Motor neuron (in vitro differentiated cells): ENCODE results near the gene ZNF530. TPM values are rescaled to one million over a fixed set of nuclear protein-coding genes. Genes with fewer than 3 reads are reported as not detected.
A peak's percentile ranks its signal among the peaks of the same experiment; 100 is the strongest.

Experiments used
- ATAC-seq, 8 experiments: fragments of 200-7000 bp; cut with Tn5 transposase; replicated peaks in 6 of 8; 2 replicates each; pipeline ENCODE4 v1.8.0; 2021; ENCODE audit warnings: mild to moderate bottlenecking in 8 of 8, moderate library complexity in 8 of 8
- H3K27ac ChIP-seq, 2 donors: fragments of 250-450 bp; sonication (Bioruptor Pico); 2 replicates each; pipeline ENCODE4 v1.9.0; 2021; ENCODE audit warnings: antibody characterized with exemption in 2 of 2, mild to moderate bottlenecking in 2 of 2, moderate library complexity in 1 of 2
- H3K4me1 ChIP-seq, 2 donors: fragments of 250-450 bp; sonication (Bioruptor Pico); replicated peaks in 1 of 2; 2 replicates each; pipeline ENCODE4 v1.6.1; 2021; ENCODE audit warnings: antibody characterized with exemption in 2 of 2, mild to moderate bottlenecking in 2 of 2, moderate library complexity in 1 of 2
- H3K4me3 ChIP-seq, 5 donors: fragments of 250-450 bp; sonication (Bioruptor Pico); 2 replicates each; pipeline ENCODE4 v1.9.0; 2021; ENCODE audit warnings: antibody characterized with exemption in 5 of 5, mild to moderate bottlenecking in 5 of 5, moderate library complexity in 4 of 5
- WGBS, 10 experiments: fragments of 450-650 bp; shearing (Covaris generic); methylation state at CpG; one replicate each; pipeline ENCODE4 v1.0.0; 2022; 5-methylcytosine and 5-hydroxymethylcytosine counted together
- in situ Hi-C, 9 experiments: fragments of 400-800 bp; cut with MboI; loops; one replicate each; pipeline ENCODE4 v1.15.0; 2021; ENCODE audit warnings: low sequenced_read_pairs in 9 of 9, low pct_unique_long_range_greater_than_20kb in 2 of 9; ENCODE audit not compliant: unreplicated experiment in 9 of 9
- total RNA-seq, 8 experiments: library from RNA; unstranded; fragments of 300-600 nt; gene quantifications; 2 replicates each; pipeline versions ENCODE4 v1.2.3 to v1.2.4, GENCODE V29; 2022

Gene ZNF530
- 1 to 10 TPM; 2.4 to 6.6 (median 3.5) TPM for total RNA-seq

- ATAC-seq: peak; percentile 99 to 100 (median 100)
- H3K4me1 ChIP-seq: peaks cover 5 to 8% of the 10 kb centered on the region in 2 donors
- peak within 1 kb of the TSS; percentile 2 to 48 for H3K27ac ChIP-seq
- in situ Hi-C loops: no loop called here
- peak within 1 kb of the TSS; percentile 54 to 97 (median 78) for H3K4me3 ChIP-seq
- WGBS, 10 experiments: 0 to 8% (median 0%) methylated on average over 2 to 4 of the region's 53 CpGs; no CpG with 5 or more reads in 7 of the 10 experiments
These were observed at the start of gene ZNF530 for GRCh38 chr19:57599761-57600383. TSS of gene ZNF530 (plus strand) at chr19:57599885. CDS start at chr19:57604346, 4,461 bp downstream.

GRCh38 chr19:57552432-57552831 lies 47.3 kb upstream of the ZNF530 start:
- WGBS, 10 experiments: 90 to 100% (median 100%) methylated on average over 1 to 2 of the region's 2 CpGs; no CpG with 5 or more reads in 4 of the 10 experiments
- no peak for ATAC-seq
- Histone ChIP-seq H3K4me1 (no peaks in the 10 kb centered on the region), H3K4me3 (no peak overlapping the region), H3K27ac (no peak overlapping the region)
- in situ Hi-C loops: no loop called here

GRCh38 chr19:57557659-57558058 lies 42.0 kb upstream of the ZNF530 start:
- no peak overlapping the region for H3K27ac ChIP-seq
- 80 to 100% (median 88%) methylated on average over 1 to 4 of the region's 5 CpGs; no CpG with 5 or more reads in 4 of the 10 experiments for WGBS, 10 experiments
- H3K4me1 ChIP-seq: peaks cover 10 to 11% of the 10 kb centered on the region in 2 donors
- H3K4me3 ChIP-seq: peak overlapping the region in 3 of 5 donors; percentile 86 to 97 (median 93)
- no peak for ATAC-seq
- in situ Hi-C loops: no loop called here

- H3K27ac ChIP-seq: peak overlapping the region in 1 of 2 donors; percentile 92
- H3K4me1 ChIP-seq: peaks cover 10 to 11% of the 10 kb centered on the region in 2 donors
- in situ Hi-C loops: no loop called here
- peak in 3 of 8 experiments; percentile 2 to 11 (median 3) for ATAC-seq
- 0 to 59% (median 38%) methylated on average over 2 to 6 of the region's 6 CpGs; no CpG with 5 or more reads in 2 of the 10 experiments for WGBS, 10 experiments
- H3K4me3 ChIP-seq: peak overlapping the region; percentile 86 to 99 (median 96)
These were observed 41.2 kb upstream of the ZNF530 start for GRCh38 chr19:57558525-57558924.

- in situ Hi-C loops: no loop called here
- H3K4me1 ChIP-seq: peaks cover 10 to 11% of the 10 kb centered on the region in 2 donors
- peak overlapping the region; percentile 87 to 92 for H3K27ac ChIP-seq
- 0 to 4% (median 0%) methylated on average over 1 to 10 of the region's 22 CpGs; no CpG with 5 or more reads in 6 of the 10 experiments for WGBS, 10 experiments
- ATAC-seq: peak; percentile 23 to 41 (median 29)
- H3K4me3 ChIP-seq: peak overlapping the region; percentile 86 to 99 (median 96)
These were observed 40.7 kb upstream of the ZNF530 start for GRCh38 chr19:57559008-57559403.

GRCh38 chr19:57559404-57560025 lies 40.2 kb upstream of the ZNF530 start, which contains the start of gene ZNF550:
TSS of gene ZNF550 (minus strand) at chr19:57559863. CDS start at chr19:57559682, 181 bp downstream.
- WGBS, 10 experiments: 0 to 4% (median 1%) methylated on average over 1 to 18 of the region's 56 CpGs; no CpG with 5 or more reads in 2 of the 10 experiments
- Histone ChIP-seq H3K4me3 (peak within 1 kb of the TSS; percentile 86 to 99 (median 96)), H3K27ac (peak within 1 kb of the TSS; percentile 87 to 92), H3K4me1 (peaks cover 10 to 11% of the 10 kb centered on the region in 2 donors)
- ATAC-seq: peak; percentile 94 to 100 (median 99)
- in situ Hi-C loops: no loop called here

- ATAC-seq: peak in 5 of 8 experiments; percentile 1 to 58 (median 11)
- 0 to 100% (median 79%) methylated on average over 2 to 16 of the region's 23 CpGs; no CpG with 5 or more reads in 1 of the 10 experiments for WGBS, 10 experiments
- Histone ChIP-seq H3K4me1 (peaks cover 10 to 11% of the 10 kb centered on the region in 2 donors), H3K4me3 (peak overlapping the region; percentile 86 to 99 (median 96)), H3K27ac (peak overlapping the region; percentile 87 to 92)
- in situ Hi-C loops: no loop called here
These were observed 39.6 kb upstream of the ZNF530 start for GRCh38 chr19:57560049-57560491.

- no peak overlapping the region for H3K27ac ChIP-seq
- peaks cover 0 to 2% of the 10 kb centered on the region in 2 donors for H3K4me1 ChIP-seq
- in situ Hi-C loops: no loop called here
- ATAC-seq: no peak
- 0 to 56% (median 0%) methylated on average over 1 of the region's 1 CpG; no CpG with 5 or more reads in 4 of the 10 experiments for WGBS, 10 experiments
- H3K4me3 ChIP-seq: no peak overlapping the region
These were observed 36.1 kb upstream of the ZNF530 start for GRCh38 chr19:57563547-57563946.

GRCh38 chr19:57566396-57567265 lies 33.1 kb upstream of the ZNF530 start:
- ATAC-seq: no peak
- Histone ChIP-seq H3K4me3 (no peak overlapping the region), H3K4me1 (no peaks in the 10 kb centered on the region), H3K27ac (no peak overlapping the region)
- in situ Hi-C loops: no loop called here
- 31 to 100% (median 58%) methylated on average over 1 to 6 of the region's 7 CpGs; no CpG with 5 or more reads in 1 of the 10 experiments for WGBS, 10 experiments

- H3K4me1 ChIP-seq: no peaks in the 10 kb centered on the region
- no peak for ATAC-seq
- no peak overlapping the region for H3K27ac ChIP-seq
- H3K4me3 ChIP-seq: no peak overlapping the region
- in situ Hi-C loops: no loop called here
These were observed 29.0 kb upstream of the ZNF530 start for GRCh38 chr19:57570707-57571106.

- in situ Hi-C loops: no loop called here
- 73 to 100% (median 100%) methylated on average over 1 to 3 of the region's 3 CpGs; no CpG with 5 or more reads in 3 of the 10 experiments for WGBS, 10 experiments
- Histone ChIP-seq H3K4me1 (no peaks in the 10 kb centered on the region), H3K27ac (no peak overlapping the region), H3K4me3 (no peak overlapping the region)
- no peak for ATAC-seq
These were observed 27.2 kb upstream of the ZNF530 start for GRCh38 chr19:57572415-57572947.

- Histone ChIP-seq H3K27ac (no peak overlapping the region), H3K4me3 (no peak overlapping the region), H3K4me1 (peaks cover 5 to 6% of the 10 kb centered on the region in 2 donors)
- no peak for ATAC-seq
- in situ Hi-C loops: no loop called here
These were observed 23.0 kb upstream of the ZNF530 start for GRCh38 chr19:57576661-57577060.
